AG10803 (cell line): Measurements from ENCODE around the gene TBC1D9.
"Not testable (repeated sequence)": the region's sequence is repeated elsewhere in the genome, so short reads cannot be mapped to it uniquely, and the experiment has no call there.

Experiments
- DNase-seq: peaks from one replicate; pipeline ENCODE4 v3.0.0; 2010; ENCODE audit warnings: low read depth
- H3K4me3 ChIP-seq: 2 replicates; pipeline ENCODE4 v1.5.1; 2011; ENCODE audit warnings: mild to moderate bottlenecking, low read length, control low read depth
- CTCF ChIP-seq: conservative IDR thresholded peaks from 2 replicates; pipeline ENCODE4 v1.5.1; 2011; ENCODE audit warnings: mild to moderate bottlenecking, low read length, control low read depth, inconsistent platforms

Gene TBC1D9

GRCh38 chr4:140754918-140755773 is 1.0 kb downstream of the TBC1D9 start:
- no peak for DNase-seq
- peak overlapping the region; percentile 83 for H3K4me3 ChIP-seq
- no peak for TF ChIP-seq CTCF

- TF ChIP-seq CTCF: no peak
- H3K4me3 ChIP-seq: no peak overlapping the region
- no peak for DNase-seq
Observed at GRCh38 chr4:140753329-140753728, 2.9 kb downstream of the TBC1D9 start.

GRCh38 chr4:140752291-140753068 is 3.7 kb downstream of the TBC1D9 start:
- no peak for TF ChIP-seq CTCF
- DNase-seq: no peak

GRCh38 chr4:140750470-140750869 is 5.7 kb downstream of the TBC1D9 start:
- DNase-seq: no peak
- no peak overlapping the region for H3K4me3 ChIP-seq
- no peak for TF ChIP-seq CTCF

More at GRCh38 chr4:140752291-140753068, 3.7 kb downstream of the TBC1D9 start:
- no peak overlapping the region for H3K4me3 ChIP-seq

- no peak for DNase-seq
- H3K4me3 ChIP-seq: no peak overlapping the region
- no peak for TF ChIP-seq CTCF
Observed at GRCh38 chr4:140748171-140748570, 8.0 kb downstream of the TBC1D9 start.

- H3K4me3 ChIP-seq, DNase-seq: not testable (repeated sequence)
Observed at GRCh38 chr4:140746546-140746945, 9.6 kb downstream of the TBC1D9 start.

GRCh38 chr4:140744421-140744820 is 11.8 kb downstream of the TBC1D9 start:
- no peak for TF ChIP-seq CTCF
- no peak overlapping the region for H3K4me3 ChIP-seq
- no peak for DNase-seq
